Measurements from ENCODE around the gene TRABD2B.

DNA sequence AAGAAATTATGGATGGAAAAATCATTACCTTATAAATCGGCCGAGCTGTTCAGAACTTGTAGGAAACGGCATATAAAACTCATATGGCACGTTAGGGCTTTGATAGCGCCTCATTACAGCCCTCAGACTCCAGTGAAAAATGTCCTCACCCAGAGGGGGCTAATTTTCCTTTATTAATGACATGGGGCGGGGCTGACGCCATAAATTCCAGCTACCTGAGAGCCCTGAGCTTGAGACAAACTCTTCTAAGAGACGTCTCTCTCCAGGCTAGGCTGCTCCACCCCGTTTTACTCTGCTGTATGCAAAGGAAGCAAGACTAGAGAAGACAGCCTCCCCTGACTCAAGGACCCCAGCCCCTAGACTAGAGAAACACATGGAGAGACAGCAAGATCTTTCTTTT lies 149.4 kb downstream of the TRABD2B start:
- TF ChIP-seq POLR2AphosphoS5 (IDR thresholded peaks at IDR 0.05; ENCODE audit: low read depth, low read length) (no peak), TAF1 (IDR thresholded peaks at IDR 0.05; ENCODE audit: borderline replicate concordance, insufficient read depth, low read length) (no peak), SIN3A (IDR thresholded peaks at IDR 0.05; ENCODE audit: borderline replicate concordance, insufficient read depth, low read length) (no peak)

Measured in PFSK-1 (cell line).